HG03575 (cell line): ENCODE measurements around the gene TUBB1.
"Not testable (repeated sequence)": the region's sequence is repeated elsewhere in the genome, so short reads cannot be mapped to it uniquely, and the experiment has no call there.

Source experiments
- ATAC-seq: cut with Tn5 transposase; IDR thresholded peaks from one replicate; pipeline ENCODE4 v1.9.1; 2021; ENCODE audit not compliant: unreplicated experiment, insufficient number of reproducible peaks, low FRiP score; ENCODE audit errors: extremely low read depth

Gene TUBB1

DNA sequence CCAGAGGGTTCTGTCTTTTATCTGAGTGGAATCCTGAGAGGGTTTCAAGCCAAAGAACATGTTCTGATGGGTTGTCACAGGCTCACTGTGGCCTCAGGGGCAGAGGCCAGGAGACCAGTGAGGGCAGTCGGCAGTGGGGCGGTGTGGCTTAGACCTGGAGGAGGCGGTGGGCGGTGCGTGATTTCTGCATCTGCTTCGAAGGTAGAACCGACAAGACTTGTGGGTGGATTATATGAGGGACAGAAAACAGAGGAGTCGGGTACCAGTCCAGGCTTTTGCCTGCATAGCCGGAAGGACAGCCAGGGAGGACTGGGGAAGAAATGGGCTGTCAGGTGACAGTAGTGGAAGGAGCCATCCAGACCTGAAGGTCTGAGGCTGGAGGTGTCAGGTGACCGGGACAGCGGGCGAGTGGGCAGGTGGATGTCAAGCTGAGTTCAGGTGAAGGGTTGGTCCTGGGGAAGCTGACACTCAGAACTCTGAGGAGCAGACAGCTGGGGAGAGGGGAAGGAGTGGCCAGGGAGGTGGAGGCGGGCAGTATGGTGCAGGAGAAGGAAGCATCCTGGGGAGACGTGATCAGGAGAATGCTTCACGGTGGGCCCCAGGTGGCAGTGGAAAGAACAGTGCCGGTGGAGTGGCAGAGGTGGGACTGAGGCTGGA lies 15.3 kb upstream of the TUBB1 start:
- ATAC-seq, result no peak

DNA sequence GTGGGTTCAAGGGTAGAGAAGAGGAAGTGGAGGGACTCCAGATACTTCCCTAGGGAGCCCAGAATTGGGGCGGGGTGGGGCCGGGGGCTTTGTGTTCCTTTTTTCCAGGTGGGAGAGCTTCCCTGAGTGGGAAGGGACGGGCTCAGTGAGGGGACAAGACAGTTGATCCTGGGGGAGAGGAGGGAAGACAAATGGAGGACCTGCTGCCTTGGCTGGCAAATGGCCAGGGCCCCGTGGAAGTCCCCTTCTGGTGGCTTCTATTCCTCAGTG lies 14.8 kb upstream of the TUBB1 start:
- ATAC-seq, result no peak

DNA sequence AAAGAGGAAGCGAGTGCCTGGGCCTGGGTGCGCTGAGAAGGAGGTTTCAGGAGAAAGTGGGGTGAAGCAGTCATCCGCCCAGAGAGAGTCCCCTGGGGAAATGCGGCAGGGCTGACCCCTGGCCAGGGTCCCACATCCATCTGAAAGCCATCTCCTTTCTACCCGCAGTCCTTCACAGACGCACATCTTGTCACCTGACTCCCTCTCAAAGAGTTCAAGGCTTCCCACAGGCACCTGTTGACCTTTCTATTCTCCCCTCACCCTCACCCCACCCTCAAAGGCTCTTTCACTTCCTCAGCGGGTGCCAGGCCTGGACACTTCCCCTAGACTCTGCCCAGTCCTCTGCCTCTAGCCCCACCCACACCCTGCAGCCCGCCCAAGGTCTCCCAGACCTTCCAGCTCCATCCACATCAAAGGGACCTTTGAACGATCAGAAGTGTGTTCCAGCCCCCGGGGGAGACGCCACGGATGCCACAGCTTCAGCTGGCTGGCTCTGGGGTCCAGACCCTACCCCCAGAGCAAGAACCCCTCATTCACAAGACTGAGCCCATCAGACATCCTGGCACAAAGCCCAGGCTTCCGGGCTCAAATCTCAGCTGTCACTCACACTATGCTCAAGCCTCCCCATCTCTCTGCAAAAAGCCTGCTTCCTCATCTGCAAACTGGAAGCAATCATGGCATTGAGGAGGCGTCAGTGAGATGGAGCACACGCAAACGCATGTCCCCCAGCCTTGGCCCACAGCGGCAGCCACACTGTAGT lies 14.3 kb upstream of the TUBB1 start:
- ATAC-seq, result peak; percentile 32

DNA sequence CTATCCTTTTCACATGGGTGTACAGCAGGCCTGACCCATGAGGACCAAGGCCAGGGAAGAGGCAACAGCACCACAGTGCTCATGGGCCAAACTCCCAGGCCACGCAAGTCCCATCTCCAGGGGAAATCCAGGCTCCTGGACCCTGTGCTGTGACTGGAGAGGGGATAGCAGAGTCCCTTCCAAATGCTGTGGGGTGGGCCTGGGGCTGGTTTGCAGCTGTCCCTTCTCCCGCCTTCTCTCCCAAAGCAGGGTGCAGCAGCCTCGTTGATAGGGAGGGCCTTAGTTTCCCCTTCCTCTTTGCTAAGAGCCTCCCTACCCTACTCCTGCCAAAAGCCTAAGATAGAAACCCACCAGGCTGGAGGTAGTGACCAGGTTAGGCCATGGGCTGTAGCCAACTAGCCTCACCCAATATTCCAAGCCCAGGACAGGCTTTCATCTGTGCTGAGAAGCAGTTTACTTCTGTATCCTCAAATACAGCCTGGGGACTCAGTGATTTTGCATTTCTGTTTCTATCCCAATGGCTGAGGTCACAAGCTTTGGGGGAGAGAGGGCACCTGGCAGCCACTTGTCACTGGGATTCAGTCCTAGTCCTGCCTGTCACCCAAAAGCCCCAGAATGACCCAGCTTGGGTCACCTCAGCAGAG lies 13.6 kb upstream of the TUBB1 start:
- no peak for ATAC-seq

DNA sequence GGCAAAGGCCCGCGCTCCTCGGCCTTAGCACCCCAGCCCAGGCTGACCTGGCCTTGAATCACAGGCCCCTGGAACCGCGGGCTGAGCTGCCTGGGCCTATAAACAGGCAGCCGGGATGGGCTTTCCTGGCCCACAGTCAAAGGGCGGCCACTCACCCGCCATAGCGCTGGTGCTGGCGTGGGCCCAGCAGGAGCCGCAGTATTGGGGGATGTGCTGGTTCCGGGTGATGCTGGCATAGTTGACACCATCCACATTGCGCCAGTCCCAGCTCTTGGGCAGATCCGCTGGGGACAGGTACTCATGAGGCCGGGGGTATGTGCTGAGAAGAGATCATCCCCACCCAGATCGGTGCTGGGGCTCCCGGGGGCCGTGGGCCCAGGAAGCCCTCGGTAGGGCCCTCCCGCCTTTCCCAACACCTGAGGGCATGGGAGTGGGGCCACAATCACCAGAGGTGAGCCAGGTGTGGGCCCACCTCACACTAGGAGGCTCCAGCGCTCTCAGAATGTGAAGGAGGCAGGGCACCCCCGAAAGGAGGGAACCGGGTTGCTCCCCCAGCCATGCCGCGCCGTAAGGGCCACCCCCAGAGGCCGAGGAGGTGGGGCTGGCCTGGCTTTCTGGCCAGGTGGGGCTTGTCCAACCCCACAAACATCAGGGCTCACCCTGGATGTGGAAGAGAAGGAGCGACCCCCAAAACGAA lies 12.9 kb upstream of the TUBB1 start:
- no peak for ATAC-seq

DNA sequence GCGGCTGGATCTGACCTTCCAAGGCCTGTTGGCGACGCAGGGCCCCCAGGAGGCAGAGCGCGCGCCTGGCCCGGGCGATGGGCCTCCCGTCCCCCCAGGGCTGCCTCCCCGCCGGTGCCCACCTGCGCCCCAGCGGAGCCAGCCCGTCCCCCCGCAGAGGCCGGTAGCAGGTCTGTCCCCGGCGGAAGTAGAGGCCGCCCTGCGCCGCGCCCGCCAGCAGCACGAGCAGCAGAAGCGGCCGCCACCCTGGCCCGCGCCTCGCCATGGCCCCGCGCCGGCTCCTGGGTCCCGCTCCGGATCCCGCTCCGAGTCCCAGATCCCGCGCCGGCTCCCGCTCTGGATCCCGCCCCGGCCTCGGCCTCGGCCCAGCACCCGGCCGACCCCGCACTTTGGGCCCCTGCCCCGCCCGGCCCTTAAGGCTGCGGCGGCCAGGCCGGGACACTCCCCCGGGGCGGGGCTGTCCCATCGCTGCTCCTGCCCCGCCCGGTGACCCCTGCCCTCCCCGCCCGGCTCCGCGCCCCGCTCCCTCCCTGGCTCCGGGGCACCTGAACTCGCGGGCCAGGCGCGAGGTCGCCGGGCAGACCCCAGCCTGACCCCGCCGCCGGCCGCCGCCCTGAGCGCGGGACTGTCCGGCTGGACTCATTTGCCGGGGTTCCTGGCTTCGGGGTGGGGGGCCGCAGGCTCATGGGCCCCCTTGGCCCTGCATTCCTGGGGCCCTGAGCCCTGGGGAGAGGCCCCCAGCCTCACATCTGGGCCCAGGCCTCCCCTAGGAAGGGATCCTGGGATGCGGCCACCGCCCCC lies 12.2 kb upstream of the TUBB1 start, which contains the start of gene CTSZ:
TSS of gene CTSZ (minus strand) at position 391 of the 801 bp plus-strand sequence. CDS start at position 265, 126 bp downstream.
- no peak for ATAC-seq

DNA sequence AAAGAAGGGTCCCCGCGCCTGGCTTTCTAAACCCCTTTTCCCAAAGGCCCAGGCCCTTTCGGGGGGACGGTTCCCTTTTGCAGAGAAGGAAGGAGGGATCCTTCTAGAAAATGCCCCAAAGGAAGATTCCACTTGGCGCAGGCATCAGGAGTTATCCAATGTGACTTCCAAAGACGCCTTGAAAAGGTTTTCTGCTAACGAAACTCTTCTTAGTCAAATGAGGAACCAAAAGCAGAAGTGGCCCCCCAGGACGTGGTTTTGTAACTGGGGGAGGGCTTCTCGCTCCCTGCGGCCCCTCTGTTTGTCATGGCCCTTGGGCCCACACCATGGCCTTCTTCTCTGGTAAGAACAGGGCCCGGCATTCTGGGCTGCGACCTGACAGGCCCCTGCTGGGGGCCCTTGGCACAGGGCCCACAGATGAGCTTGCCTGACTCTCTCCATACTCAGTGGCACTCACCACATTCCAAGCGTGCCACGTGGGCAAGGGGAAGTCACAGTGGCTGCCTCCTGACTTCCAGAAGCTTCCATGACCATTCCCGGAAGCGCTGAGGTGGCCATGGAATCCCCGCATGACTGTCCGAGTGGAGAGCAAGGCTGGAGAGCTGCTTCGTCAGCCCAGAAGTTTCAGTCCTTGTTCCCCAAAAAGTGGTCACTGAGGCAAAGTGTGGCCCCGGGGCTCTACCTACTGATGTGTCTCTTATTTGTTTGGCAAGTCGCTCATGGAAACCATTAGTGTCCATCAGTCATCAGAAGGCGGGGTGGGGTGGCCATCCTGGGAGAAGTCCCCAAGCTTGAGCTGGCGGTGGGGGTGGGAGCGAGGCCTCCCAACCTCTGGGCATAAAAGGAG lies 11.3 kb upstream of the TUBB1 start:
- no peak for ATAC-seq

DNA sequence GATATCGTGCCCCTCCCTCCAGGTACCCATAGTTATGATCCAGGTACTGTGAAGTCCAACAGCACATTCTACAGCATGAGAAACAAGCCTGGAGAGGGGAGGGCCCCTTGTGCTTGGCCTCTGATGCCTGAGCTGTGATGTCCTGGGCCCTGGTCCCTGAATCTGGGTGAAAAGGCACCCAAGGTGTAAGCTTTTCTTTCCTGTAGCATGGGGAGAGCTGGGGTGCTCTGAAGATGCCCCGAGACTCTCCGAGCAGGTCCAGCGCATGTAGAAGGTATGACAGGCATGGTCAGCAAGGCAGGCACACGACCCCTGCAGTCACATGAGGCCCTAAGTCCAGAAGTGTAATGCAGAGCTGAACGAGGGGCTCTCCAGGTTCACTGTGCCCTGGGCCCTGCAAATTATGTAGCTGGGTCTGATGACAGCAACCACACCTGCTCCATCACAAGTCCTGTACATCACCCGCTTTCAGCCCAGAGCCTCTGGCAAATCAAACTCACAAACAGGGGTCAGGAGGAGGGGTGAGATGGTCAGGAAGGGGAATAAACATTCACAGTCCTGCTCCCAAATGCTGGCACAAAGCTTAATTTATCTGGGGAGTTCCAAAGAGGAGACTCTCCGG lies 10.4 kb upstream of the TUBB1 start:
- no peak for ATAC-seq

DNA sequence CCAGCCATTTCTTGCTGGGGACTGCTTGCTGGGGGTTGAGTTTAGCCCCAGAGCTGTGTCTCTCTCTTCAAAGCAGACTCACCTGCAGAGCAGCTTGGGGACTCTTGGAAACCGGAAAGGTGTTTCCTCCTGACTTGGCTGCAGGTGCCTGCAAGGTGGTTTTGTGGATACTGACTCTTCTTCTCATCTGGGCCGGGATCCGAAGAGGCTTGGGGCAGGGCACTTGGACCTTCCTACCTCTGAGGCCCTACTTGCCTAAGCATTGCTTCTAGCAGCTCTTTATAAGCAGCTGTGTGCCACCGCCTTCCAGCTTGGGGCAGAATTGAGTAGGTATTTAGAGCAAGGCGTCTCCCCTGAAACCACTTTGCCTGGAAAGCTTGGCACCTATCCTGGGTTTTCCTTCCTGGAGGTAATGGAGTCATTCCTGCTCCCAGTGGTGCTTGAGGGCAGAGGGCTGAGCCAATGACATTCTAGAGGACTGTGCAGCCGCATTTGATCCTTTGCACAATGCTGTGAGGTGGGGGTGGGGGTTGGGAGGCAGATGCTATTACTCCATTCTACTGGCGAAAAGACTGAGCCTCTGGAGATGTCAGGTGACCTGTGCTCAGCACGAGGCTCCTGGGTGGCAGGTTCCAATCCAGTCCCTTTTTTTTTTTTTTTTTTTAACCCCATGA lies 8.8 kb upstream of the TUBB1 start:
- no peak for ATAC-seq

DNA sequence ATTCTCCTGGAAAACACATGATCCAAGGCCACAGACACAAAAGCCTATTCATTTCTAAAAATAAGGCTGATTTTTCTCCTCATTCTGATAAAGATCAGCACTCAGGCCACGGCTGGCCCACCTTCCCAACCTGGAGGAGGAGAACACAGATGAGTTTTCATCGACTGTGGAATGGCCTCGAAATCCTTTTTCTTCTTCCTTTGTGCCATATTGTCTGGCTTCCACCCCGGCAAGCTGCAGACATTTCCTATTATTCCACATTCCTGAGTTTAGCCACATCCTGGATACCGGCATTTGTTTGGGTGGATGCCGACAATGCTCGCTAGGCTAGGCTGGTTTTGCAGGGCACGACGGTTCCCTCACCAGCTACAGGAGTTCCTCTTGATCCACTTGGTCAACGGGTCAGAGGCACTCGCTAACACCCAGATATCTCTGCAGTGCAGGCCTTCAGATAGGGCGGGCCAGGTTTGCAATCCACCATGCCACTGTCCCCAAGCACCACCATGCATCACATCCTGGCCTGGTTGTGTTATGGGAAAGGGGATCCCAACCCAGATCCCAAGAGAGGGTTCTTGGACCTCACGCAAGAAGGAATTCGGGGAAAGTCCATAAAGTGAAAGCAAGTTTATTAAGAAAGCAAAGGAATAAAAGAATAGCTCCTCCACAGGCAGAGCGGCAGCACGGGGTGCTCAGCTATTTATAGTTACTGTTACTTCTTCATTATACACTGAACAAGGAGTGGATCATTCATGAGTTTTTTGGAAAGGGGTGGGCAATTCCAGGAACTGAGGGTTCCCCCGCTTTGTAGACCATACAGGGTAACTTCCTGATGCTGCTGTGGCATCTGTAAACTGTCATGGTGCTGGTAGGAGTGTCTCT lies 8.0 kb upstream of the TUBB1 start:
- no peak for ATAC-seq

DNA sequence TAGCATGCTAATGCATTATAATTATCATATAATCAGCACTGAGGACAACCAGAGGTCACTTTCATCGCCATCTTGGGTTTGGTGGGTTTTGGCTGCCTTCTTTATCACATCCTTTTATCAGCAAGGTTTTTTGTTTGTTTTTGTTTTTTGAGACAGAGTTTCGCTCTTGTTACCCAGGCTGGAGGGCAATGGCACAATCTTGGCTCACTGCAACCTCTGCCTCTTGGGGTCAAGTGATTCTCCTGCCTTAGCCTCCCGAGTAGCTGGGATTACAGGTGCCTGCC lies 7.4 kb upstream of the TUBB1 start:
- ATAC-seq, result not testable (repeated sequence)

DNA sequence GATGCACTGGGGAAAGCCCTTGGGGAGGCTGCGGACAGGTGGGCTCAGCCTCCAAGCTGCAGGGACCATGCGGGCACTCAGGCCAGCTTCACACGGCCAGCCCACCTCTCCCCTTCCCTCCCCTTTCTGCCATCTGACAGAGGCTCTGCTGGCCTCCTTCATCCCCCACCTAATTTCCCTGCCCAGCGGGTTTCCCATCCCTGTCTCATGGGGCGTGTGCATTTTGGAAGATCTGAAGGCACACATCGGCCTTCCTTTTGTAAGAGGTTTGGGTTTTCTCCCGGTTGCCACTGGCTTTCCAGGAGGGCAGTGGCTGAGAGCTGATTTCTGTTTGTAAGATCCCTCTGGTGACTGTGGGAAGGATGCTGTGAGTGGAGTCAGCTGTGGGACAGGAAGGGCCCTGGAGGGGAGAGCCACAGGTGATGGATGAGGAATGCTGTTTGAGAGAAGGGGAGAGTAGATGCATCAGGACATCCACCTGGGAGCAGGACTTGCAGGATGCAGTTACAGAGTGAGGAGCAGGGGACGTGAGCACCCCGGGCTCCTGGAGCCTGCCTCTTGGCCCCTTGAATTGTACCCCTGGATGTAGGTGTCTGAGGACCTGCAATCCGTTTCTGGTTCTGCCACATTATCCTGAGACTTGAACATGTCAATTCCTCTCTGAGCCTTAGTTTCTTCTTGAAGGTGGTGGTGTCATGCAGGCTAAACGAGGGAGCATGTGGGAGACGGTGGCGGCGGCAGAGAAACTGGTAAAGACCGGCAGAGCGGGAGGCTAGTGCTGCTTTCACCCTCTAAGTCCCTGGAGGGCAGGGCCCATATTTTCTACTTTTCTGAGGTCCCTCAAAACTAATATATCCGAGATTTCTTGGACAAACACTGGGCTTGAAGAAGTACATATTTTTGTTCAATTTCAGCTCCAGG lies 5.9 kb upstream of the TUBB1 start:
- no peak for ATAC-seq

DNA sequence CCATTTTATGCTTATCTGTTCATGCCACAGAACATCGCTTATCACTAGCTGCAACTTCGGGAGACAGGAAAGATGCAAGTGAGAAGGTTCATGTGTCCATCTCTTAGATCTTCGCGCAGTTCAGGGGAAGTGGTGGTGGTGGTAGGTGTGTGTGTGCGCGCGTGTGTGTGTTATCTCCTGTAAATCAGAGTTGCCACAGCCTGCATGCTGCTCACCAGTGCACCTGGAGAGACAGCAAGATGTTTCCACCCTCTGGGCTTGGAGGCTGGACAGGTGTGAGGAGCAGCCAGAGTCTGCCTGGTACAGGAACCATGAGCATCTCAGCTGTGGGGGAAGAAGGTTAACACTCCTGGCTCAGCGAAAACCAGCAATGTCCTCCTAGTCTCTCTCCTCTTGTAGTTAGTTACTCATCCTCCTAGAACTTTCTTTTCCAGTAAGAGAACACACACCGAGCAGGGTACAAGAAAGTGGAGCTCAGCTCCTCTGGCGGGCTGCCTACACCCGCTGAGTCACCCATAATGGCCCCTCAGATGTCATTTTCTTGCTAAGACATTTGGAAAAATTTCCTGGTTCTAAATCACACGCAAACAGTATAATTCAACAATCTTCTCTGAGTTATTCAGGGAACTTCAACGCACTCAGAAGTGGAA lies 5.1 kb upstream of the TUBB1 start:
- no peak for ATAC-seq

DNA sequence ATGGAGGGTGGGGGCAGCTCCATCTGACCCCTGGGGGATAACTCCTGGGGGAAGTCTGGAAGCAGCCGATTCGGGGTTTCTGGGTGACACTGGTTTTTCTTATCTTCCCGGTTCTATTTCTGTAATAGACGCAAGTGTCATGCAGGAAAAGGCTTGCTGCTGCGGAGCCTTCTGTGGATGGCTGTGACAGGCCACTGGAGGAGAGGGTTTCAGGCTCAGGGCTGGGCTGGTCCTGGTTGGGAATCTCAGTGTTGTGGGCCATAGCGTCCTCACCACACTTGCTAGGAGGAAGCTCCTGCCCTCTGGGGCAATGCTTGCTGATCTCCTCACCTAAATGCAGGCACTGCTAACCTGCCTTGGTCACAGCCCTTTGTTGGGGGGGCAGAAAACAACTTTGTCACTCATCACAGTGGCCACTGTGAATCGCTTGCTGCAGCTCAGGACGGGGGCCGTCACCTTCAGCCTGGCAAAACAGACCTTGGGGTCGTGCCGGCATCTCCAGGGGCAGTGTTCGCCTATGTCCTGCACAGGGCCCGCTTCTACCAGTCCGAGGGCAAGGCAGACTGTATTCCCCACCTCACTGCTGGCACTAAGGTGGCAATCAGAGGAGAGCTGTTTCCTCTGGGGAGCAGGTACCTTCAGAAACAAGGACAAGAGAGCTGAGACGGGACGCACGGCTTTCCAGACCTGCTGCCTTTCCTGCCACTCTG lies 4.4 kb upstream of the TUBB1 start:
- ATAC-seq, result no peak

DNA sequence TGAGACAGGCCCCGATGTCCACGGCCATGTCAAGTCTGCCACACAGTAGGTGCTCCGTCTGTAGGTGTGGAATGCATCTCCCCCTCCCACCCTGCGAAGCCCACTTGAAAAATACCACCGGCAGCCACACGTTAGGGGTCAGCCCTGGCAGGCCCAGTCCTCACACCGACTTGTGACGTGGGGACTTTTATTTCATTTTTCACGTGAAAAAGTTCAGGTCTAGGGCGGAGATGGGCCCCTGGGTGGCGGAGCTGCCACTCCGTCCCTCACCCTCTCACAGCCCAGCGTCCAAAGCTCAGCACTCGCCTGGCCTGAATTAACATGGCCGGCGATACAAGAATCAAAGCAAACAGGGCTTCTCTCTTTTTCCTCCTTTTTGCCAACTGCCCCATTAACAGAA lies 3.8 kb upstream of the TUBB1 start:
- ATAC-seq, result no peak
